NCI-H69 (cell line): ENCODE data around the gene EIF1AY.
"Not testable (repeated sequence)": the region's sequence is repeated elsewhere in the genome, so short reads cannot be mapped to it uniquely, and the experiment has no call there.

ENCODE experiments used
- DNase-seq: peaks from one replicate; lab custom pipeline; 2025; lab: John Stamatoyannopoulos, UW

Gene EIF1AY, protein sequence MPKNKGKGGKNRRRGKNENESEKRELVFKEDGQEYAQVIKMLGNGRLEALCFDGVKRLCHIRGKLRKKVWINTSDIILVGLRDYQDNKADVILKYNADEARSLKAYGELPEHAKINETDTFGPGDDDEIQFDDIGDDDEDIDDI

DNA sequence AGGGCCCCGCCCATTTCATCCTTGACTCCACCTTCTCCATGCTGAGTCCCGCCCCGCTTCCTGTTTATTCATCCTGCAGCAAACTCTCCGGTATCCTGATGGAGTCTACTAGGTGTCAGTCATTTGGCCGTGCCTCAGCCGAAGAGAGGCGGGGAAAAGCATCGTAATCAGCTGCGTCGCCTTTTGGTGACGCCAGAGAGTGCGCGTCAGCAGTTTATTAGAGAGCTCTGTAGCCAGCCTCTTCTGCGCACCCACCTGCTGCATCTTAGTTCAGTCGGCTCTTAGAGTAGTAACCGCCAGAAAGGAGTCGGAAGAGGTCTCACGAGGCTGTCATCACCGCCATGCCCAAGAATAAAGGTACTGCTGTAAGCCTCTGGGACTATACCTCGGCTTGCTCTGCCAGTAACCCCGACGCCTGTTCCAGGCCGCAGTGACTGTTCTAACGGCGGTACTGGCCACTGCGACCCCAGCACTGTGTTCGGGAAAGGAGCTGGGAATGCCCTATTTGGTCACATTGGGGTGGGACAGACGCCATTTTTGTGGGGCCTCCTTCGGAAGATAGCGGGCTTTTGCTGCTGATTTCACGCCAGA is at the start of gene EIF1AY:
Gene EIF1AY, plus strand, starts transcription at position 246 of the 591 bp plus-strand sequence. Its CDS starts 96 bp downstream, at position 342.
- peak; percentile 97 for DNase-seq

DNA sequence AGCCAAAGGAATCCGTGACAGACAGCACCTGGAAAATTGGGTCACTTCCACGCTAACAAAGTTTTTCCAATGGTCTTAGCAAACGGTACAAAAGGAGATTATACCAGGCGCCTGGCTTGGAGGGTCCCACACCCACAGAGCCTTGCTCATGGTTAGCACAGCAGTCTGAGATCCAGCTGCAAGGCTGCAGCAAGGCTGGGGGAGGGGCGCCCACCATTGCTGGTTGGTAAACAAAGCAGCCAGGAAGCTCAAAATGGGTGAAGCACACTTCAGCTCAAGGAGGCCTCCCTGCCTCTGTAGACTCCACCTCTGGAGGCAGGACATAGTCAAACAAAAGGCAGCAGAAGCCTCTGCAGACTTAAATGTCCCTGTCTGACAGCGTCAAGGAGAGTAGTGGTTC is 47.1 kb upstream of the EIF1AY start:
- no peak for DNase-seq

DNA sequence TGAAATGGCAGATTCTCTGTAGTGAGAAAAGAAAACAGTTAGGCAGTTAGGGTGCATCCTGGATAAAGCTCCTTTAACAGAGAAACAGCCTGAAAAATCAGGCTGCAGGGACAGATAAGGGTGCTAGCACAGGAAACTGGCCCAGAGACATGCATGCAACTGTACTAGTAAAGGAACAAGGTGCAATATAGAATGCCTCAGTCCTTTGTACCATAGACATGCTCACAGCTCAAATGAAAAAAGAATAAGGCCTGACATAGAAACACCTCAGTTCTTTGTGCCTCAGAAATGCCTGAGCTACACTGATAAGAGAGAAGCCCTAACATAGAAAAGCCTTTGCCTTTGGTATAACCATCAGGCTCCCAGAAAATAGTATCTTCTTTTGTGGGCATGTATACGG is 37.4 kb upstream of the EIF1AY start:
- no peak for DNase-seq

DNA sequence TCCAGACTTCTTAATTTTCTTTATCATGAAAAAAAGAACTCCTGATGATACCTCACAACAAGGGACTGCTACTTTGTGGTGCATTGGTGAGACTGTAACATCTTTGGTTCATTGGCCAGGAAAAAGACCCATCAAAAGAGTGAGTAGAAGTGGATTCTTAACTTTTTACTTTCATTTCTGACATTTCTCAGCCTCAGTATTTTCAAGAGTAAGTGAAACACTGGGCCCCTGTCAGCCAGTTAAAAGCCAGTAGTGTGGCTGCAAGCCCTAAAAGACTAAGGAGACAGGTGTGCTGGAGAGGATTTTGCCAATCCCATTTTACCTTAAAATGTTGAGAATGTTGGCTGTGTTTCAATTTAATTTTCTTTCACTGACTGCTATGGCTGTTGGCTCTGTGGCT is 36.6 kb upstream of the EIF1AY start:
- no peak for DNase-seq

DNA sequence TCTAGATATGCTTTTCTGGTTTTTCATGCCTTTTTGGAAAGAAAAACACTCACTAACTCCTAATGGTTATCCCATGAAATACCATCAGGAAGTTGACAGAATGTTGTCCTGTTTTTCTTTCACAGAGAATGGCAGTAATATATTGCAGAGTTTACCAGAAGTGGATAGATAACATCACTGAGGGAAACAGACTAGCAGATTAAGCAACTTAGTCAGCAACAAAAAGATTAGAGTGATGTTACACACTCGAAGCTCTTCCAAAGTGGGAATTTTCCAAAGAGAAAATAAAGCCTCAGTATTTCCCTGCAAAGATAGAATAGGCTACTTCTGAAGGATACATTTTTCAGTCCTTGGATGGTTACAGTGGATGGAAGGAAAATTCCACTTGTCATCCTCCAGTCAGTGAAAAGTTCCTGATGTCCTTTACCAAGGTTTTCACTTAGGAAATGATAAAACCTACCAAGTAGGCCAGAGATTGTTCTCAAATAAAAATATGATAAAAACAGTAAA is 31.1 kb upstream of the EIF1AY start:
- no peak for DNase-seq

DNA sequence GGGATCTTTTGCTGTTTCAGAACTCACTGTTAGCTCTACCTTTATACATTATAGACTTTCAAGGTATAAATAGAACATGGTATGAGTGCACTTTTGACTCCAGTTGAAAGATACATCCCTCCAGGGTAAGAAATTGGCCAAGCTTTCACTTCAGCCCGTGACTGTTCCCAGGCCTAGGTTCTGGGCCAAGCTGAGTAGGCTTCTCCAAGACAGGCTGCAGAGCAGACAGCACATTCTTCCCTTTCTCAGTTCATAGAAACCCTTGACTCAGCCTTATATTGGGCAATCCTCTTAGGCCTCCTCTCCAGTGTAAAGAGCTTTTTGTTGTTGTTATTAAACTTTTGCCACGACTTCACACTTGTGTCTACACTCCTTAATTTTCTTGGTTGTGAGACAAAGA is 29.5 kb upstream of the EIF1AY start:
- DNase-seq = no peak

DNA sequence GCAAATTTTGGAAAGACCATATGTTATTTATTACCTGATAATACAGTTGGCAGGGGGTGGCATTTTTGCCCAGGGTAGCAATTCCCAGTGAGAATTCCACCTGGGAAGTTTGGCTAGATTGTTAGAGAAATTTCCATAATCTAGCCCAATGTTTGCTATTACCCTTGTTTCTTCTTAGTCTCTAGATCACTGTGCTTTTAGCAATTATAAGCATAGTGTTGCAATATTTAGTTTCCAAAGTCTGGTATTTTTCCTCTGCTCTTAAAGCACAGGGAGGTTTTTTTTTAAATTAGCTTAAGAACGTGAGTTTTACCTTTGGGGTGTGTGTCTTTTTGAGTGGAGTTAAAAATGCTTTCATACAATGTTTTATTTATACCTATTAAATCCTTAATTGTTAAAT is 26.3 kb upstream of the EIF1AY start:
- no peak for DNase-seq

DNA sequence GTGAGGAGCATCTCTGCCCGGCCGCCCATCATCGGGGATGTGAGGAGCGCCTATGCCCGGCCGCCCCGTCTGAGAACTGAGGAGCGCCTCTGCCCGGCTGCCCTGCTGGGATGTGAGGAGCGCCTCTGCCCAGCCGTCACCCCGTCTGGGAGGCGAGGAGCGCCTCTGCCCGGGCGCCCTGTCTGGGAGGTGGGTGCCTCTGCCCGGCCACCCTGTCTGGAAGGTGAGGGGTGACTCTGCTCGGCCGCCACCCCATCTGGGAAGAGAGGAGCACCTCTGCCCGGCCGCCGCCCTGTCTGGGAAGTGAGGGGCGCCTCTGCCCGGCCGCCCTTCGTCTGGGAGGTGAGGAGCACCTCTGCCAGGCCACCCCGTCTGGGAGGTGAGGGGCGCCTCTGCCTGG is 23.7 kb upstream of the EIF1AY start:
- DNase-seq = no peak

DNA sequence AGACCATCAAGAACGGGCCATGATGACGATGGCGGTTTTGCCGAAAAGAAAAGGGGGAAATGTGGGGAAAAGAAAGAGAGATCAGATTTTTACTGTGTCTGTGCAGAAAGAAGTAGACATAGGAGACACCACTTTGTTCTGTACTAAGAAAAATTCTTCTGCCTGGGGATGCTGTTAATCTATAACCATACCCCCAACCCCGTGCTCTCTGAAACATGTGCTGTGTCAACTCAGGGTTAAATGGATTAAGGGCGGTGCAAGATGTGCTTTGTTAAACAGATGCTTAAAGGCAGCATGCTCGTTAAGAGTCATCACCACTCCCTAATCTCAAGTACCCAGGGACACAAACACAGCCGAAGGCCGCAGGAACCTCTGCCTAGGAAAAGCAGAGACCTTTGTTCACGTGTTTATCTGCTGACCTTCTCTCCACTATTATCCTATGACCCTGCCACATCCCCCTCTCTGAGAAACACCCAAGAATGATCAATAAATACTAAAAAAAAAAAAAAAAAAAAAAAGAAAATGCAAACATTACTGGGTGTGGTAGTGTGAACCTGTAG is 22.7 kb upstream of the EIF1AY start:
- DNase-seq = not testable (repeated sequence)

DNA sequence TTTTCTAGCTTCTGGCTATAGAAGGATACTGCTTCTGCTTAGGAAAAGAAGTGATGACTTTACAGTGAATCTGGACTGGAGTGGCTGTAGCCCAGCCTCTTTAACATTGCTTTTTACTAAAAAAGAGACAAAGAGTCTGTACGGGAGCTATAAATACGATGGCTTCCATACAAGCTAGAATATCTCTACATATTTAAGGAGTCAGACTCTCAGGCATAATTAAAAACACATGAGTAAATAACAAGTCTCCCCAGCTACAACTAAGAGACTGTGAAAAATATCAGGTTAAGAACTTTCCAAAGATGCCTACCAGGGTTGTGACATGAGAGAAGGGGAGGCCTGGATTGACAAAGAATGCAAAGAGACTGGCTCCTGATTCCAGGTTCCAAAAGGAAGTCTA is 19.8 kb upstream of the EIF1AY start:
- no peak for DNase-seq

DNA sequence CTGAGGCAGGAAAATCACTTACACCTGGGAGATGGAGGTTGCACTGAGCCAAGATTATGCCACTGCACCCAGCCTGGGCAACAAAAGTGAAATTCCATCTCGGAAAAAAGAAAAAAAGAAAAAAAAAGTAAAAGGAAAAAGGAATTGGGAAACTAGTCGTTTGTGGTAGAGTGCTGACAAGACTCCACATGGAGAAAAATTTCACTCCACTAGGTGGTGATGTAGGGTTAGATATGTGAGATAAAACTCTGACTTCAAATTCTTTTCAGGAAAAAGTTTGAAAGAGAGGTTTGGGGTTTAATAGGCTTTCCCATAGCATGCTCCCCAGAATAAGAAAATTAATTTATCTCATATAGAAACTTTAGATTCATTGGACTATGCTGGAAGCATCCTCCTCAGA is 16.9 kb upstream of the EIF1AY start:
- peak; percentile 8 for DNase-seq

DNA sequence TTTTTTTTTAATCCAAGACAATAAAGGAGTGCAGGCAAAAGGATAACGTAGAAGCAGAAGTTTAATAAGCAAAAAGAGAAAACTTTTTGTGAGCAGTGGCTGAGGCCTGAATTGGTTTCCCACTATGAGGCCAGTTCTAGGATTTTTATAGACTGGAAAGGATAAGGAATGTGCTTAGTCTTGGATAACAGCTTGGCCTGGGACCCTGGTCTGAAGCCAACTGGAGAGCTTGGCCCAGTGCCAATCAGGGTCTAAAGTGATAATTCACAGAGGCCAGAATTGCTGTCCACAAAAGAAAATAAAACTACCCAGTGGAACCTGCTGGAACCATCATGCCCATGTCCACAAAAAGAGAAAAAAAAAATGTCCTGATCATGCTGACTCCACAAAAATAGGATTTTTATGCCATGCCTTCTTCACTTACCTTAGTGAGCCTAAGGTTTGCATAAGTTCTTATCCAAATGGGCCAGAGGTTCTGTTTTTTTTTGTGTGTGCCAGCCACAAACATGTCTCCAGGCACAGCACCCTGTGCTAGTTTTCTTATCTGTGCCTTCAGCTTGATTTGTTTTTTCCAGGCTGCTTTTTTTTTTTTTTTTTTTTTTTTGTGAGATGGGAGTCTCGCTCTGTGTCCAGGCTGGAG is 15.6 kb upstream of the EIF1AY start:
- DNase-seq = peak; percentile 22

DNA sequence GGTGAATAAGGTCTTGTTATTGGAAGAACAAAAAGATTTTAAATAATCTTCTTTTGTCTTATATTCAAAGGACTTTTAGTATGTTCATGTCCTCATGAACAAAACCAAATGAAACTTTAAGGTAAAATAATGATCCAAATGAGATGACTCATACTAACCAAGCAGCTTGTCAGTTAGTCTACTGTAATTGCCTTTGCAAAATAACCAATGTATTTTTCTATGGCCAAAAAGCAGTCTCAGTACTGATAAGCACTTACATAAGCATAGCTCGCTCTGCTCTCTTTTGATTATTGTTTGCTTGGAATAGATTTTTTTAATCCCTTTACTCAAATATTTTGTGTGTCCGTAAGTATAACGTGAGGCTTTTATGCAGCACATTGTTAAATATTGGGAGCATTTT is 4.3 kb upstream of the EIF1AY start:
- DNase-seq = no peak

DNA sequence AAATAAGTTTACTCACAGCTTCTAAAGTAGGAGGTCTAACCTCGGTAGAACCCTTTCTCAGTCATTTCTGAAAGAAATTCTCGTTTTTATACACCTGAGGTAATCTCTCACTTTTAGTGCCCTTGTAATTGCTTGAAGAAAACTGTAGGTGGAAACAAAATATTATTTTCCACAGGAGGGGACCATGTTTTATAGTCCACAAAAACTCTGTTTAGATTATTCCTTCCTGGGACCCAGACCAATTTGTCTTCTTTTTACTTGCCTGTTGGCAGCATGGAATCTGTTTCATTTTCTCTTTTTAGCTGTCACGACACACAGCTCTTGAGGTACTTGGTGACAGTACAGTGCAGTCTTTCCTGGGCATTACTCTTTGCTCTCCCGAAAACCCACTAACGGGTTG is 930 bp downstream of the EIF1AY start:
- peak; percentile 2 for DNase-seq

DNA sequence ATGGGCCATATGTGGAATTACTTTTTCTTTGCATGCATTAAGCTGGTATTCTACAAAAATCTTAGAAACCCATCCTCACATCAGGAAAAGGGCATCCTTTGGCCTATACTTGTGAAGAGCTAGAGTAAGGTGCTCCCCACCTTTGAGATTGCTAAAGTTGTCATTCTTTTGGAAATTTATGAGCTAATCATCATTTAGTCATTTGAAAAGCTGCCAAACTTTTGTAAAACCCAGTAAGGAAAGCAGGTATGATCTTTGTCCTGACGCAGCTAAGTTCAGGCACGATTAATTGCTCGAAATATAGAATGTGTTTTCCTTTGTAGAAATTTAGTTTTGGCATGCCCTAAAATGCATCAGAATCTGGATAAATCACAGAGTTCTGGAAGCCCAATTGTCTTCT is 2.6 kb downstream of the EIF1AY start:
- DNase-seq = no peak

DNA sequence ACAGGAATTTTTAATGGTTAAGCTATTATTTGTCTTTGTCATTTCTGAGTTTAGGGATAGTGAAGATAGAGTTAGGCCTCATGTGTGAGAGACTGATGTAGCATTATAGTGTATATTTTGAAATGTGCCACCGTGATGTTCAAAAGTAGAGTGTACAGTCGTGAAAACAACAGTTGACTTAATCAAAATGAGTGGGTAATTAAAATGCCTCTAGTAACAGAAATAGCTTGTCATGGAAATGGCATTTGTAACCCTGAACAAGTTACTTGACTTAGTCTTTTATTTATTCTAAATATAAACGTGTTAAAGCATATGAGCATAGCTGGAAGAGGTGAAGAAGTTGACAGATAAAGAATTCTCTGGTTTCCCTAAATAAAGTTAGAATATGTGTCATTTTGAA is 6.1 kb downstream of the EIF1AY start:
- DNase-seq = no peak

DNA sequence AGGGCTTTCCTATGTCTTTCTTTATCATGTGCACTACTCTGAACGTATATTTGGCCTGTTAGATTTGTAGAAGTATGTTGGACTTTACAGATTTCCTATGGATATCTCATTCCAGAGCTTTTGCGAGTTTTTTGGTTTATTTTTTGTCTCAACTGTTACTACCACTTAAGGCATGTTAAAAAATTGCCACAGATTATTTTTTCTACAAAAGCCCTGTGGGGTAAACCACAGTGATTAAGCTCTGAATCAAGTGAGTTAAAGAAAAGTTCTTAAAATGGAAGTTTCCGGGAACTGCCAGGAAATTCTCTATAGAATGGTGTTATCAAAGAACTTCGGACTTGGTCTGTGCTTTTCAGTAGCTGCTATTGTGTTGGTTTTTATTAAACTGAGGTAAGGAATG is 10.6 kb downstream of the EIF1AY start:
- no peak for DNase-seq
